ENCODE data around the gene S100PBP. TPM values are rescaled to one million over a fixed set of nuclear protein-coding genes. Genes with fewer than 3 reads are reported as not detected.

Gene S100PBP
- polyA plus RNA-seq, 2 of the 4 experiments (the other 2 are of a cell fraction), result 16.1 to 41.9 TPM

DNA sequence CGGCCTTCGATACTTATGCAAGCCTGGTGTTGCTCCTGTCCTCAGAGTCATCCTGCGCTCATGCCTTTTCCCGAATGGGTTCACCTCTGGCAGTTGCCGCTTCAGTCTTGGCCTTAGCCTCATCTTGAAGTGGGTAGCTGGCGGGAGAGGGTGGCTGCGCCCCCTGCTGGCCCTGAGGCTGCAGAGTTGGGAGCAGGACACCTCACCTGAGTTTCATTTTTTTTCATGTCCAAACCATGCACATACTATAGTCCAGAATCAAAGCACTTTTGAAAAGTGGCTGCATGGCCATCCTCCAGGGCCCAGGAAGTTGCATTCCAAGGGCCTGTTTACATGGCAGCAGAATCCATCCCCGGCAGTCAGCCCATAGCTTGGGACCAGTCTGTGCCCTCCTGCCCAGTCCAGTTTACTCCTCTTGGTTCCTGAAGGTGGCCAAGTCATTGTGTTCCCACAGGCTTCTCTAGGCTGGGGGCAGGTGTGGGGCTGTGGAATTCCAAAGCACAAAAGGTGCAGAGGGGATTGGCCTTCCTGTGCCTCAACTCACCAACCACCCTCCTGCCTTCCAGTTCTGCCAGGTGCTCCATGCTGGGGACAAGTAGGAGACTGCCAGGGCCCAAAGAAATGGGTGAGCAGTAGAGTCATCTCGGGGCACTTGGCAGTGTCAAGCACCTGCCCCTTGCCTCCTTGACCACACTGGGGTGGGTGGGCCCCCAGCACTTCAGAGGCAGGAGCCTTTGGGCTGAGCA, 44.3 kb upstream of the S100PBP start:
- WGBS (ENCODE audit: missing lambda C conversion rate), result 5% methylated on average over 7 of the region's 9 CpGs
- Histone ChIP-seq H3K4me3 (no peak overlapping the region), H3K4me2 (0 out of 3 replicates have a peak overlapping the region, but pooled peaks have one; percentile 5), H3K4me1 (peaks cover 80% of the 10 kb centered on the region), H3K27ac (peak overlapping the region; percentile 28 to 99; a peak in 5 of 6 replicates), H3K9me3 (no peaks in the 10 kb centered on the region)
- FAIRE-seq (no peak), DNase-seq (ENCODE audit: low read depth in 1 of 2, low spot score in 1 of 2) (peak; percentile 76 to 82), ATAC-seq (peak; percentile 59 to 83)
- ChIA-PET POLR2A (interaction anchor here (1.5 to 1.6 kb wide), 2 partner anchors 61 to 122 kb away, joined by 6 to 9 read pairs; partner anchors contain the start of gene RBBP4), CTCF (interaction anchor here (0.6 to 17.1 kb wide), 32 partner anchors 10 to 372 kb away, joined by 3 to 383 read pairs (median 7); partner anchors contain the start of gene SYNC)
- TF ChIP-seq NFE2L2 (conservative IDR thresholded peaks at IDR 0.05; ENCODE audit: low read length) (no peak), HOXA7 (CRISPR knock-in tag; IDR thresholded peaks at IDR 0.05) (no peak), RAD21 (conservative IDR thresholded peaks at IDR 0.05 in 1 of 2, IDR thresholded peaks at IDR 0.05 in 1 of 2) (peak; percentile 87 to 88), GATA3 (IDR thresholded peaks at IDR 0.05; ENCODE audit: borderline replicate concordance) (0 out of 2 replicates have a peak, but pooled peaks have one; percentile 14), SMC3 (IDR thresholded peaks at IDR 0.05) (peak; percentile 93)
- TF ChIP-seq, protein P1, sequence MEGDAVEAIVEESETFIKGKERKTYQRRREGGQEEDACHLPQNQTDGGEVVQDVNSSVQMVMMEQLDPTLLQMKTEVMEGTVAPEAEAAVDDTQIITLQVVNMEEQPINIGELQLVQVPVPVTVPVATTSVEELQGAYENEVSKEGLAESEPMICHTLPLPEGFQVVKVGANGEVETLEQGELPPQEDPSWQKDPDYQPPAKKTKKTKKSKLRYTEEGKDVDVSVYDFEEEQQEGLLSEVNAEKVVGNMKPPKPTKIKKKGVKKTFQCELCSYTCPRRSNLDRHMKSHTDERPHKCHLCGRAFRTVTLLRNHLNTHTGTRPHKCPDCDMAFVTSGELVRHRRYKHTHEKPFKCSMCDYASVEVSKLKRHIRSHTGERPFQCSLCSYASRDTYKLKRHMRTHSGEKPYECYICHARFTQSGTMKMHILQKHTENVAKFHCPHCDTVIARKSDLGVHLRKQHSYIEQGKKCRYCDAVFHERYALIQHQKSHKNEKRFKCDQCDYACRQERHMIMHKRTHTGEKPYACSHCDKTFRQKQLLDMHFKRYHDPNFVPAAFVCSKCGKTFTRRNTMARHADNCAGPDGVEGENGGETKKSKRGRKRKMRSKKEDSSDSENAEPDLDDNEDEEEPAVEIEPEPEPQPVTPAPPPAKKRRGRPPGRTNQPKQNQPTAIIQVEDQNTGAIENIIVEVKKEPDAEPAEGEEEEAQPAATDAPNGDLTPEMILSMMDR (IDR thresholded peaks at IDR 0.05), result peak; percentile 88

DNA sequence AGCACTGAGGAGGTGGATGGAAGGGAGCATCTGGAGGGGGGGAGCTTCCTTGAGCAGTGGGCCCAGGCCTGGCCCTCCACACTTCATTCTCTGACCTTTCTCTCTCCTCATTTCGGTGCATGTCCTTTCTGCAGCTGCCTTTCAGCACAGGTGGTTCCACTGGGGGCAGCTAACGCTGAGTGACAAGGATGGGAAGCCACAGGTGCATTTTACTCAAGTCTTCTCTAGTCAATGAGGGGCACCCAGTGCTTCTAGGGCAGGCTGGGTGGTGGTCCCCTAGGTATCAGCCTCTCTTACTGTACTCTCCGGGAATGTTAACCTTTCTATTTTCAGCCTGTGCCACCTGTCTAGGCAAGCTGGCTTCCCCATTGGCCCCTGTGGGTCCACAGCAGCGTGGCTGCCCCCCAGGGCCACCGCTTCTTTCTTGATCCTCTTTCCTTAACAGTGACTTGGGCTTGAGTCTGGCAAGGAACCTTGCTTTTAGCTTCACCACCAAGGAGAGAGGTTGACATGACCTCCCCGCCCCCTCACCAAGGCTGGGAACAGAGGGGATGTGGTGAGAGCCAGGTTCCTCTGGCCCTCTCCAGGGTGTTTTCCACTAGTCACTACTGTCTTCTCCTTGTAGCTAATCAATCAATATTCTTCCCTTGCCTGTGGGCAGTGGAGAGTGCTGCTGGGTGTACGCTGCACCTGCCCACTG, 43.5 kb upstream of the S100PBP start:
- Histone ChIP-seq H3K9me3 (no peaks in the 10 kb centered on the region), H3K4me3 (no peak overlapping the region), H3K4me2 (no peak overlapping the region), H3K4me1 (peaks cover 73% of the 10 kb centered on the region), H3K27ac (peak overlapping the region; percentile 61 to 80; a peak in 5 of 6 replicates)
- FAIRE-seq (no peak), ATAC-seq (0 out of 6 replicates have a peak, but pooled peaks of 1 of the 2 experiments have one; percentile 2), DNase-seq (ENCODE audit: low read depth in 1 of 2, low spot score in 1 of 2) (no peak)
- CTCF ChIA-PET, result interaction anchor here (0.6 to 17.1 kb wide), 27 partner anchors 9 to 373 kb away, joined by 3 to 383 read pairs (median 9); partner anchors contain the start of gene SYNC
- POLR2A ChIA-PET, result interaction anchor here (1.6 to 2.0 kb wide), 2 partner anchors 62 to 123 kb away, joined by 6 to 8 read pairs; partner anchors contain the start of gene RBBP4
- TF ChIP-seq EHF (CRISPR knock-in tag; IDR thresholded peaks at IDR 0.05) (no peak), POLR2AphosphoS2 (conservative IDR thresholded peaks at IDR 0.05; ENCODE audit: low read length) (0 out of 2 replicates have a peak, but pooled peaks have one; percentile 73), HOXB5 (CRISPR knock-in tag; IDR thresholded peaks at IDR 0.05) (no peak)
- TF ChIP-seq, protein P2, sequence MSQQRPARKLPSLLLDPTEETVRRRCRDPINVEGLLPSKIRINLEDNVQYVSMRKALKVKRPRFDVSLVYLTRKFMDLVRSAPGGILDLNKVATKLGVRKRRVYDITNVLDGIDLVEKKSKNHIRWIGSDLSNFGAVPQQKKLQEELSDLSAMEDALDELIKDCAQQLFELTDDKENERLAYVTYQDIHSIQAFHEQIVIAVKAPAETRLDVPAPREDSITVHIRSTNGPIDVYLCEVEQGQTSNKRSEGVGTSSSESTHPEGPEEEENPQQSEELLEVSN (IDR thresholded peaks at IDR 0.05; ENCODE audit: borderline replicate concordance, low read depth), result no peak
- WGBS (ENCODE audit: missing lambda C conversion rate), result 84% methylated on average over 7 of the region's 7 CpGs

DNA sequence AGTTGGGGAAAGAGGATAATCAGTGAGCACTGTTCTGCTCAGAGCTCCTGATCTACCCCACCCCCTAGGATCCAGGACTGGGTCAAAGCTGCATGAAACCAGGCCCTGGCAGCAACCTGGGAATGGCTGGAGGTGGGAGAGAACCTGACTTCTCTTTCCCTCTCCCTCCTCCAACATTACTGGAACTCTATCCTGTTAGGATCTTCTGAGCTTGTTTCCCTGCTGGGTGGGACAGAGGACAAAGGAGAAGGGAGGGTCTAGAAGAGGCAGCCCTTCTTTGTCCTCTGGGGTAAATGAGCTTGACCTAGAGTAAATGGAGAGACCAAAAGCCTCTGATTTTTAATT, 43.0 kb upstream of the S100PBP start:
- Histone ChIP-seq H3K4me2 (peak overlapping the region; percentile 58; the same call in 1 of the 3 replicates), H3K27ac (peak overlapping the region; percentile 61 to 80; a peak in 4 of 6 replicates), H3K4me3 (no peak overlapping the region), H3K9me3 (no peaks in the 10 kb centered on the region), H3K4me1 (peaks cover 68% of the 10 kb centered on the region)
- POLR2A ChIA-PET, result interaction anchor here (1.1 to 2.0 kb wide), 2 partner anchors 62 to 70 kb away, joined by 3 to 8 read pairs; no protein-coding TSS in a partner anchor
- FAIRE-seq, result no peak
- no peak for ATAC-seq
- TF ChIP-seq JUN (IDR thresholded peaks at IDR 0.05), result no peak
- TF ChIP-seq, protein P3, sequence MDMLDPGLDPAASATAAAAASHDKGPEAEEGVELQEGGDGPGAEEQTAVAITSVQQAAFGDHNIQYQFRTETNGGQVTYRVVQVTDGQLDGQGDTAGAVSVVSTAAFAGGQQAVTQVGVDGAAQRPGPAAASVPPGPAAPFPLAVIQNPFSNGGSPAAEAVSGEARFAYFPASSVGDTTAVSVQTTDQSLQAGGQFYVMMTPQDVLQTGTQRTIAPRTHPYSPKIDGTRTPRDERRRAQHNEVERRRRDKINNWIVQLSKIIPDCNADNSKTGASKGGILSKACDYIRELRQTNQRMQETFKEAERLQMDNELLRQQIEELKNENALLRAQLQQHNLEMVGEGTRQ (IDR thresholded peaks at IDR 0.05), result no peak
- TF ChIP-seq HOXB5 (CRISPR knock-in tag; IDR thresholded peaks at IDR 0.05), result no peak
- TF ChIP-seq CBX8 (IDR thresholded peaks at IDR 0.05), result no peak
- TF ChIP-seq EHMT2 (IDR thresholded peaks at IDR 0.05; ENCODE audit: low read depth), result no peak
- TF ChIP-seq BHLHE40 (IDR thresholded peaks at IDR 0.05; ENCODE audit: low read depth, low read length), result no peak
- TF ChIP-seq FOSL2 (IDR thresholded peaks at IDR 0.05), result no peak
- TF ChIP-seq FOSL2 (CRISPR knock-in tag; IDR thresholded peaks at IDR 0.05), result no peak
- TF ChIP-seq POLR2A (IDR thresholded peaks at IDR 0.05; ENCODE audit: low read length), result no peak
- TF ChIP-seq JUNB (IDR thresholded peaks at IDR 0.05), result no peak
- TF ChIP-seq, protein P4, sequence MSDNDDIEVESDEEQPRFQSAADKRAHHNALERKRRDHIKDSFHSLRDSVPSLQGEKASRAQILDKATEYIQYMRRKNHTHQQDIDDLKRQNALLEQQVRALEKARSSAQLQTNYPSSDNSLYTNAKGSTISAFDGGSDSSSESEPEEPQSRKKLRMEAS (IDR thresholded peaks at IDR 0.05), result no peak
- no peak for TF ChIP-seq ZC3H11A (IDR thresholded peaks at IDR 0.05)
- TF ChIP-seq RARB (CRISPR knock-in tag; IDR thresholded peaks at IDR 0.05), result no peak
- no peak for TF ChIP-seq HEYL (CRISPR knock-in tag; IDR thresholded peaks at IDR 0.05)
- no peak for TF ChIP-seq PHF8 (IDR thresholded peaks at IDR 0.05; ENCODE audit: borderline replicate concordance, low read depth)
- no peak for TF ChIP-seq TP53 (CRISPR knock-in tag; IDR thresholded peaks at IDR 0.05)
- DNase-seq (ENCODE audit: low read depth in 1 of 2, low spot score in 1 of 2), result no peak
- CTCF ChIA-PET, result interaction anchor here (0.6 to 17.1 kb wide), 15 partner anchors 8 to 374 kb away, joined by 3 to 383 read pairs (median 12); partner anchors contain the start of gene SYNC

All from A549 (cell line).